Measurements from ENCODE around the gene HACD2. TPM values are rescaled to one million over a fixed set of nuclear protein-coding genes. Genes with fewer than 3 reads are reported as not detected.

HACD2 gene
- polyA plus RNA-seq, 4 donors, result 15.1 to 51.3 (median 22.7) TPM

GRCh38 chr3:123536153-123536895 lies 48.5 kb downstream of the HACD2 start:
- FAIRE-seq (no peak), DNase-seq (no peak)
- H3K27ac ChIP-seq (ENCODE audit: low read depth in 1 of 3, low read length in 2 of 3), result no peak overlapping the region
- no peaks in the 10 kb centered on the region for H3K4me1 ChIP-seq (ENCODE audit: control insufficient read depth in 3 of 3, insufficient read depth in 2 of 3, low read depth in 1 of 3, low read length in 2 of 3)
- no peak overlapping the region for H3K4me3 ChIP-seq (ENCODE audit: low read depth in 1 of 3, low read length in 3 of 3)
- no peaks in the 10 kb centered on the region for H3K27me3 ChIP-seq (ENCODE audit: control insufficient read depth in 3 of 3, insufficient read depth in 3 of 3, low read length in 3 of 3)
- no peaks in the 10 kb centered on the region for H3K9me3 ChIP-seq (ENCODE audit: control insufficient read depth in 2 of 2, insufficient read depth in 1 of 2, low read depth in 1 of 2, low read length in 1 of 2)
- H3K36me3 ChIP-seq (ENCODE audit: control insufficient read depth in 3 of 3, insufficient read depth in 2 of 3, low read depth in 1 of 3, low read length in 3 of 3), result peaks cover 0 to 6% (median 0%) of the 10 kb centered on the region in 3 donors
- 82 to 94% (median 86%) methylated on average over 5 of the region's 5 CpGs for WGBS, 3 donors

GRCh38 chr3:123535580-123535979 lies 49.3 kb downstream of the HACD2 start:
- FAIRE-seq, result no peak
- no peak for DNase-seq
- WGBS, 3 donors, result 85 to 100% (median 95%) methylated on average over 1 of the region's 1 CpG

GRCh38 chr3:123534264-123534663 lies 50.6 kb downstream of the HACD2 start:
- H3K27ac ChIP-seq (ENCODE audit: low read depth in 1 of 3, low read length in 2 of 3), result no peak overlapping the region
- H3K4me3 ChIP-seq (ENCODE audit: low read depth in 1 of 3, low read length in 3 of 3), result no peak overlapping the region
- H3K36me3 ChIP-seq (ENCODE audit: control insufficient read depth in 3 of 3, insufficient read depth in 2 of 3, low read depth in 1 of 3, low read length in 3 of 3), result peaks cover 0 to 2% (median 0%) of the 10 kb centered on the region in 3 donors
- no peak for DNase-seq
- WGBS, 3 donors, result 79 to 87% (median 83%) methylated on average over 4 of the region's 4 CpGs
- H3K9me3 ChIP-seq (ENCODE audit: control insufficient read depth in 2 of 2, insufficient read depth in 1 of 2, low read depth in 1 of 2, low read length in 1 of 2), result no peaks in the 10 kb centered on the region
- H3K27me3 ChIP-seq (ENCODE audit: control insufficient read depth in 3 of 3, insufficient read depth in 3 of 3, low read length in 3 of 3), result no peaks in the 10 kb centered on the region
- FAIRE-seq, result peak; percentile 26
- H3K4me1 ChIP-seq (ENCODE audit: control insufficient read depth in 3 of 3, insufficient read depth in 2 of 3, low read depth in 1 of 3, low read length in 2 of 3), result no peaks in the 10 kb centered on the region

More at GRCh38 chr3:123535580-123535979, 49.3 kb downstream of the HACD2 start:
- Histone ChIP-seq H3K27me3 (ENCODE audit: control insufficient read depth in 3 of 3, insufficient read depth in 3 of 3, low read length in 3 of 3) (no peaks in the 10 kb centered on the region), H3K4me1 (ENCODE audit: control insufficient read depth in 3 of 3, insufficient read depth in 2 of 3, low read depth in 1 of 3, low read length in 2 of 3) (no peaks in the 10 kb centered on the region), H3K36me3 (ENCODE audit: control insufficient read depth in 3 of 3, insufficient read depth in 2 of 3, low read depth in 1 of 3, low read length in 3 of 3) (peaks cover 0 to 6% (median 0%) of the 10 kb centered on the region in 3 donors), H3K9me3 (ENCODE audit: control insufficient read depth in 2 of 2, insufficient read depth in 1 of 2, low read depth in 1 of 2, low read length in 1 of 2) (no peaks in the 10 kb centered on the region), H3K27ac (ENCODE audit: low read depth in 1 of 3, low read length in 2 of 3) (no peak overlapping the region), H3K4me3 (ENCODE audit: low read depth in 1 of 3, low read length in 3 of 3) (no peak overlapping the region)

GRCh38 chr3:123533554-123534159 lies 51.2 kb downstream of the HACD2 start:
- no peaks in the 10 kb centered on the region for H3K9me3 ChIP-seq (ENCODE audit: control insufficient read depth in 2 of 2, insufficient read depth in 1 of 2, low read depth in 1 of 2, low read length in 1 of 2)
- WGBS, 3 donors, result 78 to 95% (median 87%) methylated on average over 2 of the region's 2 CpGs
- peaks cover 0 to 2% (median 0%) of the 10 kb centered on the region in 3 donors for H3K36me3 ChIP-seq (ENCODE audit: control insufficient read depth in 3 of 3, insufficient read depth in 2 of 3, low read depth in 1 of 3, low read length in 3 of 3)
- H3K4me1 ChIP-seq (ENCODE audit: control insufficient read depth in 3 of 3, insufficient read depth in 2 of 3, low read depth in 1 of 3, low read length in 2 of 3), result no peaks in the 10 kb centered on the region
- H3K27me3 ChIP-seq (ENCODE audit: control insufficient read depth in 3 of 3, insufficient read depth in 3 of 3, low read length in 3 of 3), result no peaks in the 10 kb centered on the region
- FAIRE-seq, result no peak
- no peak for DNase-seq
- H3K4me3 ChIP-seq (ENCODE audit: low read depth in 1 of 3, low read length in 3 of 3), result no peak overlapping the region
- no peak overlapping the region for H3K27ac ChIP-seq (ENCODE audit: low read depth in 1 of 3, low read length in 2 of 3)

GRCh38 chr3:123528130-123528529 lies 56.7 kb downstream of the HACD2 start:
- H3K27ac ChIP-seq (ENCODE audit: low read depth in 1 of 3, low read length in 2 of 3), result no peak overlapping the region
- H3K27me3 ChIP-seq (ENCODE audit: control insufficient read depth in 3 of 3, insufficient read depth in 3 of 3, low read length in 3 of 3), result no peaks in the 10 kb centered on the region
- no peak overlapping the region for H3K4me3 ChIP-seq (ENCODE audit: low read depth in 1 of 3, low read length in 3 of 3)
- peaks cover 0 to 15% (median 6%) of the 10 kb centered on the region in 3 donors for H3K36me3 ChIP-seq (ENCODE audit: control insufficient read depth in 3 of 3, insufficient read depth in 2 of 3, low read depth in 1 of 3, low read length in 3 of 3)
- FAIRE-seq (no peak), DNase-seq (no peak)
- 95 to 97% (median 97%) methylated on average over 2 of the region's 2 CpGs for WGBS, 3 donors
- peaks cover 0 to 4% (median 0%) of the 10 kb centered on the region in 3 donors for H3K4me1 ChIP-seq (ENCODE audit: control insufficient read depth in 3 of 3, insufficient read depth in 2 of 3, low read depth in 1 of 3, low read length in 2 of 3)
- no peaks in the 10 kb centered on the region for H3K9me3 ChIP-seq (ENCODE audit: control insufficient read depth in 2 of 2, insufficient read depth in 1 of 2, low read depth in 1 of 2, low read length in 1 of 2)

- FAIRE-seq, result no peak
These were observed 57.8 kb downstream of the HACD2 start for GRCh38 chr3:123527046-123527445.

GRCh38 chr3:123526474-123526873 lies 58.4 kb downstream of the HACD2 start:
- H3K36me3 ChIP-seq (ENCODE audit: control insufficient read depth in 3 of 3, insufficient read depth in 2 of 3, low read depth in 1 of 3, low read length in 3 of 3), result peaks cover 0 to 25% (median 6%) of the 10 kb centered on the region in 3 donors
- no peak overlapping the region for H3K27ac ChIP-seq (ENCODE audit: low read depth in 1 of 3, low read length in 2 of 3)
- FAIRE-seq, result no peak
- WGBS, 3 donors, result 91 to 100% (median 100%) methylated on average over 1 of the region's 1 CpG
- H3K4me1 ChIP-seq (ENCODE audit: control insufficient read depth in 3 of 3, insufficient read depth in 2 of 3, low read depth in 1 of 3, low read length in 2 of 3), result peaks cover 0 to 7% (median 0%) of the 10 kb centered on the region in 3 donors
- no peak overlapping the region for H3K4me3 ChIP-seq (ENCODE audit: low read depth in 1 of 3, low read length in 3 of 3)
- no peak for DNase-seq
- H3K27me3 ChIP-seq (ENCODE audit: control insufficient read depth in 3 of 3, insufficient read depth in 3 of 3, low read length in 3 of 3), result no peaks in the 10 kb centered on the region
- no peaks in the 10 kb centered on the region for H3K9me3 ChIP-seq (ENCODE audit: control insufficient read depth in 2 of 2, insufficient read depth in 1 of 2, low read depth in 1 of 2, low read length in 1 of 2)

More at GRCh38 chr3:123527046-123527445, 57.8 kb downstream of the HACD2 start:
- Histone ChIP-seq H3K27ac (ENCODE audit: low read depth in 1 of 3, low read length in 2 of 3) (no peak overlapping the region), H3K4me3 (ENCODE audit: low read depth in 1 of 3, low read length in 3 of 3) (no peak overlapping the region), H3K4me1 (ENCODE audit: control insufficient read depth in 3 of 3, insufficient read depth in 2 of 3, low read depth in 1 of 3, low read length in 2 of 3) (peaks cover 0 to 4% (median 0%) of the 10 kb centered on the region in 3 donors), H3K9me3 (ENCODE audit: control insufficient read depth in 2 of 2, insufficient read depth in 1 of 2, low read depth in 1 of 2, low read length in 1 of 2) (no peaks in the 10 kb centered on the region), H3K36me3 (ENCODE audit: control insufficient read depth in 3 of 3, insufficient read depth in 2 of 3, low read depth in 1 of 3, low read length in 3 of 3) (peaks cover 0 to 22% (median 6%) of the 10 kb centered on the region in 3 donors), H3K27me3 (ENCODE audit: control insufficient read depth in 3 of 3, insufficient read depth in 3 of 3, low read length in 3 of 3) (no peaks in the 10 kb centered on the region)
- DNase-seq, result no peak
- WGBS, 3 donors, result 45 to 67% (median 65%) methylated on average over 3 of the region's 3 CpGs

- no peak overlapping the region for H3K4me3 ChIP-seq (ENCODE audit: low read depth in 1 of 3, low read length in 3 of 3)
- H3K27ac ChIP-seq (ENCODE audit: low read depth in 1 of 3, low read length in 2 of 3), result no peak overlapping the region
- DNase-seq (no peak), FAIRE-seq (no peak)
- peaks cover 0 to 25% (median 6%) of the 10 kb centered on the region in 3 donors for H3K36me3 ChIP-seq (ENCODE audit: control insufficient read depth in 3 of 3, insufficient read depth in 2 of 3, low read depth in 1 of 3, low read length in 3 of 3)
- H3K4me1 ChIP-seq (ENCODE audit: control insufficient read depth in 3 of 3, insufficient read depth in 2 of 3, low read depth in 1 of 3, low read length in 2 of 3), result peaks cover 0 to 12% (median 0%) of the 10 kb centered on the region in 3 donors
- no peaks in the 10 kb centered on the region for H3K27me3 ChIP-seq (ENCODE audit: control insufficient read depth in 3 of 3, insufficient read depth in 3 of 3, low read length in 3 of 3)
- H3K9me3 ChIP-seq (ENCODE audit: control insufficient read depth in 2 of 2, insufficient read depth in 1 of 2, low read depth in 1 of 2, low read length in 1 of 2), result no peaks in the 10 kb centered on the region
- 88 to 91% (median 89%) methylated on average over 3 of the region's 3 CpGs for WGBS, 3 donors
These were observed 59.4 kb downstream of the HACD2 start for GRCh38 chr3:123525433-123525832.

Measured in small intestine (tissue), 7 donors.